SK-N-DZ (cell line): ENCODE measurements around the gene ADSS2. TPM values are rescaled to one million over a fixed set of nuclear protein-coding genes. Genes with fewer than 3 reads are reported as not detected.
"Not testable (repeated sequence)": the region's sequence is repeated elsewhere in the genome, so short reads cannot be mapped to it uniquely, and the experiment has no call there.

Experiments
- DNase-seq: peaks from one replicate; pipeline ENCODE4 v3.0.0-alpha.2; 2015; ENCODE audit warnings: low spot score
- polyA plus RNA-seq, 2 experiments: library from polyadenylated mRNA; depleted of rRNA; stranded (reverse); fragments of >200 nt; gene quantifications; 2 replicates each; pipeline ENCODE4 v1.2.3, GENCODE V29; 2014

ADSS2 gene
- polyA plus RNA-seq (2014; cell fraction: cytosol; rRNA removed) = 38.3 and 43.0 TPM in 2 replicates
- polyA plus RNA-seq (2014; cell fraction: nucleus; rRNA removed) = 25.9 and 28.1 TPM in 2 replicates

DNA sequence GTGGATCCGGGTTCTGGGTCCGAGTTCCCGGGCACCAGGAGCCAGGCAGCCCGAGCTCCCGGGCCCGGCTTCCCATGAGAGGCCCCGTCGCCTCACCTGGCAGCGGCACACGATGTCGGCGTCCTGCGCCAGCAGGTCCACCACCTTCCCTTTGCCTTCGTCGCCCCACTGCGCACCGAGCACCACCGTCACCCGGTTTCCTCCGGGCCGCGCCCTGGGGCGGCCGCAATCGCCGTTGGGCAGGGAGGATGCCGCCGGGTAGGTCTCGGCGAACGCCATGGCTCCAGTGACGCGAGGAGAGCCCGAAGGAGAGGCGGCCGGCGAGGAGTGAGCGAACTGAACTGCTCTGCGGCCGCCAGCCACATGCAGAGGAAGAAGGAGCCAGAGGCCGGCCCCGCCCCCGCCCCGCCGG, at the start of gene ADSS2:
ADSS2 (minus strand) TSS at position 371 of the 412 bp plus-strand sequence; CDS start at position 279, 92 bp downstream.
- DNase-seq = no peak

DNA sequence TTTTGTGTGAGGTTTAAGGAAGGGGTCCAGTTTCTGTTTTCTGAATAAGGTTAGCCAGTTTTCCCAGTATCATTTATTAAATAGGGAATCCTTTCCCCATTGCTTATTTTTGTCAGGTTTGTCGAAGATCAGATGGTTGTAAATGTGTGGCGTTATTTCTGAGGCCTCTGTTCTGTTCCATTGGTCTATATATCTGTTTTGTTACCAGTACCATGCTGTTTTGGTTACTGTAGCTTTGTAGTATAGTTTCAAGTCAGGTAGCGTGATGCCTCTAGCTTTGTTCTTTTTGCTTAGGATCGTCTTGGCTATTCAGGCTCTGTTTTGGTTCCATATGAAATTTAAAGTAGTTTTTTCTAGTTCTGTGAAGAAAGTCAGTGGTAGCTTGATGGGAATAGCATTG, 48.8 kb upstream of the ADSS2 start:
- DNase-seq = not testable (repeated sequence)

DNA sequence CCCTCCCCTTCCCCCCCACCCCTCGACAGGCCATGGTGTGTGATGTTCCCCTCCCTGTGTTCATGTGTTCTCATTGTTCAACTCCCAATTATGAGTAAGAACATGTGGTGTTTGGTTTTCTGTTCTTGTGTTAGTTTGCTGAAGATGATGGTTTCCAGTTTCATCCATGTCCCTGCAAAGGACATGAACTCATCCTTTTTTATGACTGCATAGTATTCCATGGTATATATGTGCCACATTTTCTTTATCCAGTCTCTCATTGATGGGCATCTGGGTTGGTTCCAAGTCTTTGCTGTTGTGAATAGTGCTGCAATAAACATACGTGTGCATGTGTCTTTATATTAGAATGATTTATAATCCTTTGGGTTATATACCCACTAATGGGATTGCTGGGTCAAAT, 47.8 kb upstream of the ADSS2 start:
- not testable (repeated sequence) for DNase-seq

DNA sequence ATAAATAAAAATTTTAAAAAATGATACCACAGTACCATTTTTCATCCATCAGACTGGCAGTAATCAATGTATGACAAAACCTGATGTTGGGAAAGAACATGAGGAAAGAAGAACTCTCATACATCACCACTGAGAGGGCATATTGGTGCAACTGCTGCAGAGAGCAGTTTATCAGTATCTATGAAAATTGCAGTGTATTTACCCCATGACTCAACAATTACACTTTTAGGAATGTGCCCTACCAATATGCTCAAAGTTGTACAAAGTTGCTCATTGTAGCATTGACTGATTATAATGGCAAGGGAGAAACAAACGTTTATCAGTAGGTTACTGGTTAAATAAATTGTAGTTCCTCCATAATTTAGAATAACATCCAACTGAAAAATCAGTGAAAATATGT, 46.1 kb upstream of the ADSS2 start:
- DNase-seq = no peak

DNA sequence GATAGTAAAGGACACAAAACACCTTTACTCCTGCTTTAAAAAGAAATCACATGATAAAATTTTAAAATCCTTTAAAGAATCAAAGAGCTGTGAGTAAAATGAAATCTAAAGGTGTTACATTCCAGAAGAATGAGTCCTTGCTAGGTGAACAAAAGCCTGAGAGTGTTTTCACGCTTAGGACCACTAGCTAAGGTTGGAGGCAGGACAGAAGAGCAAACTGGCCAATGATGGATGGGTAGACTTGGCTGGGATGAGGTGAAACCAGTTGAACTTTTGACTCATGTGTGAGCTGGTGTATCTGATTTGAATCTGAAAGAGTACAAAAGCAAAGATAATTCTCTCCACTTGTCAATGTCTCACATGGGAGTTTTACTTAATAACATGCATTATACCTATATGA, 44.5 kb upstream of the ADSS2 start:
- no peak for DNase-seq

DNA sequence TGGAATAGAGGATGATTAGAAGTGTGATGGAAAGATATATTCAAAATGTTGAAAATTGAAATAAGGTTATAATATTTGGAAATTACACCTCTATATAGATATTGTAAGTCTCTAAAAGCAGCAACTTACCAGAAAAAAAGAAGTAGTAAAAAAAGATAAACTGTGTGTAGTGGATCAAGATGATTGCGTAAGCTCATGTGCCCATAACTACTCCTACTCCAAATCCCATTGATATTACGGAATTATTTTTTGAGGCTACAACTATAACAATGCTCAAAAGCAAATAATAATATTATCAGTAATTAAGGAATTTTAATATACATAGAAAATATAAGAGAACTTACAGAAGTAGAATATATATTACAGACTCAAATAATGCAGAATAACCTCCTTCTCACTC, 42.9 kb upstream of the ADSS2 start:
- no peak for DNase-seq

DNA sequence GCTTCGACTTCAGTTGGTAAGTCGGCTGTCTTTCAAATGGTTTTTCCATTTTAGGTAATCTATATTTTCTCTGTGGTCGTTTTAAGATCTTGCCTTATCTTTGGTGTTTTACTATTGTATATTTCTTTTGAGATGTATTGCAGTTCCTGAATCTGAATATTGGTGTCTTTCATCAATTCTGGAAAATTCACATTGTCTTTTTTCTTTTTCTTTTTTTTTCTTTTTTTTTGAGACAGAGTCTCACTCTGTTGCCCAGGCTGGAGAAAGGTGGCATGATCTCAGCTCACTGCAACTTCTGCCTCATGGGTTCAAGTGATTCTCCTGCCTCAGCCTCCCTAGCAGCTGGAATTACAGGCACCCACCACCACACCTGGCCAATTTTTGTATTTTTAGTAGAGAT, 33.3 kb upstream of the ADSS2 start:
- DNase-seq = not testable (repeated sequence)

DNA sequence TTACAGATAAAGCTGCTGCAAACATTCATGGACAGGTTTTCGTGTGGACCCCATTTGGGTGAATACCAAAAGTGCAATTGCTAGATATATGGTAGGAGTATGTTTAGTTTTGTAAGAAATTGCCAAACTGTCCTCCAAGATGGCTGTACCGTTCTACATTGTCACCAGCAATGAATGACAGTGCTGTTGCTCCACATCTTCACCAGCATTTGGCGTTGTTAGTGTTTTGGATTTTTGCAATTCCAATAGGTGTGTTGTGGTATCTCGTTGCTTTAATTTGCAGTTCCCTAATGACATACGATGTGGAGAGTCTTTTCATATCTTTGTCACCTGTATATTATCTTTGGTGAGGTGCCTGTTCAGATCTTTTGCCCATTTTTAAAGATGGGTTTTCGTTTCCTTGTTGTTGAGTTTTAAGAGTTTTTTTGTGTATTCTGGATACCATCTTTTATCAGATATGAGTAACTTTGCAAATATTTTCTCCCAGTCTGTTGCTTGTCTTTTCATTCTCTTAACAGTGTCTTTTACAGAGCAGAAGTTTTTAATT, 21.4 kb upstream of the ADSS2 start:
- no peak for DNase-seq

DNA sequence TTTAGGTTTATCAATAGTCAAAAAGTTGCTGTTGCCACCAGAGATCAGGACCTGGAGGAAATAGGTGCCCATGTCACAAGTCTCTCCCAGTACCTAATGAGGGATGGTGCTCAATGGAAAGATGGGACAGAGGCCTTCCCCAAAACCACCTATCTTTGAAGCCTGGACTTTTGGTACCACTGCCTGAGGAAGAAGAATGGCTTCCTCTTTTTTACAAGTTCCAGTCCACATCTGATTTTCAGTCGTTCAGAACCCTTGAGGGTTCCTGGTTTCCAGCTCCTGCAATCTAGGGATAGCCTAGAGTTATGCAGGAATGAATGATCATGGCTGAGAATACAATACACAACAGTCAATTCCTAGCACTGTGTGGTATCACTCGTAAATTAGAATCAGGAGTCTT, 15.0 kb upstream of the ADSS2 start:
- DNase-seq = no peak

DNA sequence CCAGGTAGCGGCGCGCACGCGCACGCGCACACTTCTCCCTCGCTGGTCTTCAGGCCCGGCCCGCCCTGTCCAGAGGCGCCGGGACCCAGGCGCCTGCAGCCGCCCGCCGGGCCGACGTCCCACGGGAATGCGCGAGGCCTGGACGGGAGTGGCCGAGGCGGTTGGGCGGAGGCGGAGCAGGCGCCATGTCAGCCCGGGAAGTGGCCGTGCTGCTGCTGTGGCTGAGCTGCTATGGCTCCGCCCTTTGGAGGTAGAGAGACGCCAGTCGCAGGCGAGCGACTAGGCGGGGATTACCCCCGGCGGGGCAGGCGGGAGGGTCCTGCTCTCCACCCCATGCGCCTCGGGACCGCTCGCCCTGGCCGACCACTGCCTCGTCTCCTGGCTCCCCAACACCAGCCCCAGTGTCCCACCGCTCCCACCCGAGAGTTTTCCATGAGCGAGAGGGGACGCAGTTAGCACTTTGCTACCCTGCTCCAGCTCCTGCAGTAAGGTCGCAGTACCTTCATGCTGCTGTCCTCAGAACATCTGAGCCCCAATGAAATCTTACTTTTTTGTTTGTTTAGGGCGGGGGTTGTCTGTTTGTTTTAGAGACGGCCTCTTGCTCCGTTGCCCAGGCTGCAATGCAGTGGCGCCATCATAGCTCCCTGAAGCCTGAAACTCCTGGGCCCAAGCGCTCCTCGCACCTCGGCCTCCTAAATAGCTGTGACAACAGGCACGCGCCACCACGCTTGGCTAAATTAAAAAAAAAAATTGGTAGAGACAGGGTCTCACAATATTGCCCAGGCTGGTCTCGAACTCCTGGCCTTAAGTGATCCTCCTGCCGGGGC, 9.7 kb upstream of the ADSS2 start, which contains the start of gene CATSPERE:
CATSPERE (plus strand) TSS at position 29 of the 827 bp plus-strand sequence; CDS start at position 186, 157 bp downstream.
- DNase-seq = peak; percentile 45

DNA sequence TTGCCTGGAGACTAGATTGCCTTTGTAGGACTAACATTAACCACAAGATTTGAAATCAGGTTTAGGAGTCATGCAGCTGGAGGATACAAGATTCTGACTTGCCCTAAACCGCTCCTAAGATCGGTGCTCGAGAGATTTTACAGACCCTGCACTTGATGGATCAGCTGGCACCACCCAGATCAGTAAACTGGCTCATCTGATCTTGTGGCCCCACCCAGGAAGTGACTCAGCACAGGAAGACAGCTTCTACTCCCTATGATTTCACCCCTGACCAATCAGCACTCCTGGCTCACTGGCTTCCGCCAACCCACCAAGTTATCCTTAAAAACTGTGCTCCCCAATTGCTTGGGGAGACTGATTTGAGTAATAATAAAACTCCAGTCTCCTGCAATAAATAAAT, 8.5 kb upstream of the ADSS2 start:
- no peak for DNase-seq

DNA sequence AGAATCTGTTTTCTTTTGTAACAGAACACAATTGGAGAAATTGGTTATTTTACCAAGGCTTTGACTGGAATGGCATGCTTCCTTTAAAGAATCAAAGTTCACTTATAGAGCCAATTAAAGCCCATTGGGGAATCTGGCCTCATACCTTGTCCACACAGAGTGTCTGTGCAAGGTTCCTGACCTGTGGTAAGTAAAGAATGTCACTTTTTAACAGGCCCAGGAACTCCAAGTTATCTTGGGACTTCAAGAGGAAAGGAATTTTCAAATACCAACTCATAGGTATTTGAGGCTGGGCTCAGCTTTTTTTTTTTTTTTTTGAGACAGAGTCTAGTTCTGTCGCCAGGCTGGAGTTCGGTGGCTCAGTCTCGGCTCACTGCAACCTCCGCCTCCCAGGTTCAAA, 7.1 kb upstream of the ADSS2 start:
- no peak for DNase-seq

DNA sequence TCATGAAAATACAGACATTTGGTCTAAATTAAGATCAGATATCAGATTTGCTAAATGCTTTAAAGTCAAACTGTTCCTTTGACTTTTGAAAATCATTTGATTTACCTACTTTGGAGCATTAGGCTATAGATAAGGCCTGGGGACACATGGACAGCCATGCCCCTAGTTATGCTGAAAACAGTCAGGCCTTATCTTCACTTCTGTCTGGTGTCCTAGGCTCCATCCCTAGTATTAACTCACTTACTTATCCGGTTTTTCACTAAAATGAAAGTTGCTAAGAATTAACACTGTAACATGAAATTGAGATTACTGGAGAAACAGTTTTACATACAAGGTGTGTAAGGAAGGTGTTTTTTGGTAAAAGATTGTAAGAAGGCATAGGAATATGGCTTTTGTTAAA, 4.9 kb upstream of the ADSS2 start:
- peak; percentile 33 for DNase-seq

DNA sequence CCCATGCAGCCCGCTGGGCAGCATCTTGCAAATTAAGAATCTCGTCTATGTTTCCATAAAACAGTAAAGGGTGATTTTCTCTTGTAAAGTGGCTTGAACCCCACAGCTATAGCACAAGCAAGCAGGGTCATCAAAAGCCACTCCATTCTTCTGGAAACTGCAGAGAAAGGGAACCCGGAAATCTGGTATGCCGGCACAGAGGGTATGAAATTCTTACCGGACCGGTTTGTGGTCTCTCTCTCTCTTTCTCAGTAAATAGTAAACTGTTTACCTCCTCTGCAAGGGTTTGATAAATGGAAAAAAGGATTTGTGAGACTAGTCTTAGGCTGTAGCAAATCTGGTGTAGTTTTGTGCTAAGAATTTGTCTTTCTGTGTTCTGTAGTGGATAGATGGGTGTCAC, 2.7 kb upstream of the ADSS2 start:
- no peak for DNase-seq

DNA sequence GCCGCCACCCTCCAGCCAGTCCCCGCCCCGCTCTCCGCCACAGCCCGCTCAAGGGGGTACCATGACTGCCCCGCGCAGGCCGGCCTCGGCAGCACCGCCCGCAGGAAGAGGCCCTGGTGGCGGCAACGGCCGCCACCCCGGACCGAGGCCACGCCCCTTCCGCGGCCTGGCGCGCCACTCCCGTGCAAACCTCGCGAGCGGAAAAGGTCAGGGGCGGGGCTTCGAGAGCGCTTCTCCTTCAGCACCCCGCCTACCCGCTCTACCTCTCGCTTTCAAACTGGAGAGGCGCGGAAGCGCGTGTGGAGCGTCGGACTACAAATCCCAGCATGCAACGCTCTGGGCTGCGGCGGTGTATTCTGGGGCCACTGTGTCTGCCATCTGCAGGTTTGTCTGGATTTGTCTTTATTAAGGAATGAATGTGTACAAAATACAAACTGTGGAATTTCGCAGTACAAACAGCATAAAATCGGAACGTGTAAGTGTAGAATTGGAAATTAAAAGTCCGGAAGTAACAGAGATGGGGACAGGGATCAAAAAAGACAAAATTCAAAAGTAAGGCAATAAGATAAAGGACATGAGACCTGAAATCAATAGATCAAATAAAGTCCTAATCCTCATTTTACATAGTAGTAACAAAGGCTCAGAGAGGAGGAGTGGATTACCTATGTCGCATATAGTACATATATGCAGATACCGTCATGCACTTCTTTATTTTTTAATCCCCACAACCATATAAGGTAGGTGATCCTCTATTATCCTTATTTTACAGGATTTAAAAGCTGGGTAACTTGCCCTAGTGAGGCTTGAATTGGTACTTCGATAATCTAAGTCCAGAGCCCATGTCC, 464 bp upstream of the ADSS2 start:
- peak; percentile 99 for DNase-seq

DNA sequence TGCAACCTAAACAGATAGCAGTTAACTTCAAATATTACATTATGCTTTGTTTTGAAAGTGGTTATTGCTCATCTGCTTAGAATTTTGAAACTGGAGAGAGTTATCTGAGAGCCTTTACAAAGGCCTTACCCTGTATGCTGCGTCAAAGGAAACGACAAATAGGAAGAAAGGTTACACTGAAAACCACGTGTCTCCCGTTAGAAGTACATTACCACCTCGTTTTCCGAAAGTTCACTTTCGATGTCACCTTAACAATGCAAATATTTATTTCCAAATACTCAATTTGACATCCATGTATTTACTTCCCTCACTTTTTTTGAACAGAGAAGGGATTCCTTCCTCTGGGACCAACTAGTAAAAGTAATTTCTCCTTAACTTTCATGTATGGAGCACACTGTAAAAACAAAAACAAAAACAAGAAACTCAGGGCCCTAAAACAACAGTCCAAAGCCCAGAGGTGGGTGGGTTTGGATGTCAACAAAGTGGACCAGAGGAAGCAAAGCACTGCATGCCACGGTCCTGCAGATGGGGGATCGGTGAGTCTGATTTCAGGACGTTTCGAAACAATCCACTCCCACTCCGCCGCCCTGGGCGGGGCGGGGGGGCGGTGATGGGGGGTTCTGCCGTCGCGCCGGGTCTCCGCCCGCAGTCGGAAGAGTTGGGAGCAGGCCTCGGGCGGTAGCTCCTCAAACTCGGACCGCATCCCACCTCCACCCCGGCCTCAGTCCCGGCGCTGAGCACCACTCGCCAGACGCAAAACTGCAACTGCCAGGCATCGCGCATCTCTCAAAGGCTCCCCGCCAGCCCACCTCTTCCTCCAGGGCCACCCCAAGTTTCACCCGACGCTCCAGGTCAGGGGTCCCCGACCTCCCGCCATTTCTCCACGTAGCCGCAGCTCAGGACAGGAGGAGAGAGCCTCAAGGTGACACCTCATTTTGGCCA, 841 bp downstream of the ADSS2 start:
- DNase-seq = peak; percentile 48

DNA sequence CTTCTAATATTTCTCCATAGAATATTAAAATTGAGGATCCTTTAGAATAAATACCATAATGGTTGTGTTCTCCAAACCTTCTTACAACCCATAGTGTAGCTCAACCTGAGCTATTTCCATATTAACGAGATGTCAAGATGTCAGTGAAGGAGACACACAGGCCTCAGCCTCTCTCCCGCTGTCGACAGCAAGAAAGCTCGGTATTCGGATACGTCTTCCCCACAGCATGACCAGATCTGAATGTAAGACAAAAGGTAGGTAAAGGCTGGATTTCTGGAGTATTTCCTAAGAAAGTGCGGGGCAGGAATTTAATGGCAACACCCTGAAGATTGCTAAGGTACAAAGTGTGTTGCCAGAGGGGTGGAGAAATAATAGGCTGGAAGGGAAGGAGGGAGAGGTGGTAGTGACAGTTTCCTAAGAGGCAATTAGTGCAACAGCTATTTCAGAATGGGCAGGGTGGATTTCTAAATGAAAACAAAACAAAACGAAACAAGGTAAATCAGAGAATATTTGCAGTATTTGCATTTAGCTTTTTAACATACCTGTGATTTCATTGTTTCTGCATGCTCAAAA, 1.7 kb downstream of the ADSS2 start:
- no peak for DNase-seq

DNA sequence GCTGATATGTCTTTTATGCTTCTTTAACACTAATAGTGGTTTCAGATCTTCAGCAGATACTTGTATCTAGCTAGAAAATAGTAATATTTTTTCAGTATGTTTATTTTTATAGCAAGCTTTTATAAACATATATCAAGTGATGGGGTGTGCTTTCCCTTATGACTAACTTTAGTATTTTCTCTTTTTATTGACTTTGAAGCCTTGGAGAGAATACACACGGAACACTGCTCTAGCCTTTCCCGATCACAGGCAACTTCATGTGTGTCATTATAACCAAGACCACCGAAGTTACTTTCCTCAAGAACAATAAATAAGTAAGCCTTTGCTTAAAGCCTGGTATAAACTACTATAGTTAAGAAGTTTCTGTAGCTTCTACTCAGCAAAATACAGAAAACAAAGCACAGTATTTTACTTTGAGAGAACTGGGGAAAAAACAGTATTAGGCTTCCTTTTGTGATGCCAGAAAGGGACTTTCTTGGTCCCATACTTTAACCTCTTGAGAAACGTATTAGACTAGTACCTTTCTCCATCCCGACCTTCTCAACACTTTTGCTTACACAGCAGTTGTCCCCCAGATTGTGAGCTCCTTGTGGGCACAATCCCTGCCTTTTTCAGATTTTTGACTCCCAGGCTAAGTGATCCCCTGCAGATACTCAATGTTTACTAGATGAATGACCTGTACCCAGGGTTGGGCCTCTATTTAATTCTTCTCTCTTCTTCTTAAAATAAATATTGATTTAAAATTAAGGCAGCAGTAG, 3.3 kb downstream of the ADSS2 start:
- DNase-seq = no peak

DNA sequence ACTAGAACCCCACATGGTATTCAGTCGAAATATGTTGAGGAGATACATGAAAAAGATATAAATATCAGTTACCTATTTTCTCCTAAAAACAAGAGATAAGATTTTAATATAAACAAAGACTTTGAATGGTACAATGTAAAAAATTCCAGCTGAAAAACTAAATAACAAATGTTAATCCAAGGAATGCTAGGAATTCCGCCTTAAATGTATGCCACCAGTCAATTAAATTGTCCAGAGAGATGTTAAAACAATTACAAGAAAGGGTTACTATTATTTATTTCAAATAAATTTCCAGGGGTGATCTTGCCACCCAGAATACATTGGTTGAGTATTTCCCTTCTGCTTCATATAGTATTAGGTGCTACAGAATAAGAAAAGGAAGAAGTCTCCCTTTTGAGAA, 4.2 kb downstream of the ADSS2 start:
- no peak for DNase-seq

DNA sequence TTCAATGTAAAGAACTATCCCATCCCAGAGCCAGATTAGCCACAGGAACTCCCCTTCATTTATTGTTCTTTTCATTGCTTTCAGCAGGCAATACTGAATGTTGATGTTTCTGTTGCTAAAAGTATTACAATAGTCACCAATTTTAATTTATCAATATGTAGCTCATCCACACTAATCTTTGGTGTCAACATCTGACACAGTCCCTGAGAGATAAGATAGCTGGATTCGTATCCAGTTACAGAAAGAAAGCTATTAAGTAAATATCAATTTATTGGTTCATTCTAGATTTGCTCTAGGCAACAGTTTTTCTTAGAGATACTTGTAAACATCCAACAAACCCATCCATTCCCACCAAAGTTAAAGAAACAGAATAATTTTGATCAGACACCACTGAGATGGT, 4.7 kb downstream of the ADSS2 start:
- DNase-seq = no peak
